Activated CD8-positive, alpha-beta memory T cell treated with anti-CD3 and anti-CD28 coated beads, Interleukin-2, amount 10 ng/mL, durations not matched to agents 7 days and 5 days (primary cell): ENCODE results near the gene PNPLA2. TPM values are rescaled to one million over a fixed set of nuclear protein-coding genes. Genes with fewer than 3 reads are reported as not detected.

Source experiments
- ATAC-seq: fragments of 150-1000 bp; cut with Tn5 transposase; one replicate; pipeline ENCODE4 v1.10.0; 2021; ENCODE audit warnings: moderate library complexity
- CTCF ChIA-PET: fragments of 350-600 bp; sonication (Branson Sonifier 250); formaldehyde crosslinking; loops from one replicate; lab custom pipeline; 2021; ENCODE audit warnings: antibody characterized with exemption; lab: Charles Lee
- DNase-seq: peaks from one replicate; pipeline ENCODE4 v3.0.0-alpha.2; 2020
- H3K27ac Mint-ChIP-seq: one replicate; pipeline ENCODE4 v1.8.0; 2021; ENCODE audit warnings: mild to moderate bottlenecking, mixed read lengths
- H3K27me3 Mint-ChIP-seq: one replicate; pipeline ENCODE4 v1.8.0; 2021; ENCODE audit warnings: mixed read lengths
- H3K36me3 Mint-ChIP-seq: one replicate; pipeline ENCODE4 v1.8.0; 2021; ENCODE audit warnings: mild to moderate bottlenecking, mixed read lengths
- H3K4me1 Mint-ChIP-seq: one replicate; pipeline ENCODE4 v1.8.0; 2021; ENCODE audit warnings: mixed read lengths
- H3K4me3 Mint-ChIP-seq: one replicate; pipeline ENCODE4 v1.8.0; 2021; ENCODE audit warnings: mild to moderate bottlenecking, moderate library complexity, mixed read lengths
- H3K9me3 Mint-ChIP-seq: one replicate; pipeline ENCODE4 v1.8.0; 2022; ENCODE audit warnings: low read depth, mixed read lengths
- total RNA-seq, 2 experiments: library from RNA; stranded (reverse); gene quantifications; one replicate each; pipeline ENCODE4 v1.2.3, GENCODE V29; 2021

PNPLA2 gene
- total RNA-seq, 2 experiments from 2014 or later = 64.7 to 70.0 TPM

DNA sequence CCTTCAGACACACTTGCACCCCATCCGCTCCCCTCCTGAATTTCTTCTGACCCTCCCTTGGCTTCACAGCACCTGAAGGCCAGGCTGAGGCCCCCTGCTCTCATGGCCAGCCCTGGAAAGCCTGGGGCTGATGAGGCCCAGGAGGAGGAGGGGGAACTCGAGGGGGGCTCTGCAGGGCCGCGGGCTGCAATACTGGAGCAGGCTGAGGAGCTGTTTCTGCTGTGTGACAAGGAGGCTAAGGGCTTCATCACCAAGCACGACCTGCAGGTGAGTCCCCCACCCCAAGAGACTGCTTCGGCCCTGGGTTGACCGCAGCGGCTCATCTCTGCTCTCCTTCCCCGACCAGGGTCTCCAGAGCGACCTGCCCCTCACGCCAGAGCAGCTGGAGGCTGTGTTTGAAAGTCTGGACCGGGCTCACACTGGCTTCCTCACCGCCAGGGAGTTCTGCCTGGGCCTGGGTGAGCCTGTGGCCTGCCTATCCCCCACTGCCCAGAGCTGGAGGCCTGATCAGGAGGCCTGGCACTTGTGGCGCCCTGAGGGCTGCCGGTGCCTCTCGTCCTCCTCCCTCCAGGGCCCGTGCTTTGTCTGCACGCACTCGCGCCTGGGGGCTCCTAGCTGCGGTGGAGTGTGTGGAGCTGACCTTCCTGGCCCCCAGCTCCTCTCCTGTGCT is 9.9 kb downstream of the PNPLA2 start:
- Mint-ChIP-seq H3K36me3 (no peaks in the 10 kb centered on the region), H3K27me3 (peaks cover 42% of the 10 kb centered on the region), H3K9me3 (no peaks in the 10 kb centered on the region), H3K27ac (no peak overlapping the region), H3K4me3 (no peak overlapping the region), H3K4me1 (peaks cover 32% of the 10 kb centered on the region)
- CTCF ChIA-PET = interaction anchor here (0.5 to 1.9 kb wide), 3 partner anchors 10 to 157 kb away, joined by 3 to 5 read pairs (median 3); partner anchors contain the start of genes PNPLA2 and RPLP2
- DNase-seq (no peak), ATAC-seq (no peak)

DNA sequence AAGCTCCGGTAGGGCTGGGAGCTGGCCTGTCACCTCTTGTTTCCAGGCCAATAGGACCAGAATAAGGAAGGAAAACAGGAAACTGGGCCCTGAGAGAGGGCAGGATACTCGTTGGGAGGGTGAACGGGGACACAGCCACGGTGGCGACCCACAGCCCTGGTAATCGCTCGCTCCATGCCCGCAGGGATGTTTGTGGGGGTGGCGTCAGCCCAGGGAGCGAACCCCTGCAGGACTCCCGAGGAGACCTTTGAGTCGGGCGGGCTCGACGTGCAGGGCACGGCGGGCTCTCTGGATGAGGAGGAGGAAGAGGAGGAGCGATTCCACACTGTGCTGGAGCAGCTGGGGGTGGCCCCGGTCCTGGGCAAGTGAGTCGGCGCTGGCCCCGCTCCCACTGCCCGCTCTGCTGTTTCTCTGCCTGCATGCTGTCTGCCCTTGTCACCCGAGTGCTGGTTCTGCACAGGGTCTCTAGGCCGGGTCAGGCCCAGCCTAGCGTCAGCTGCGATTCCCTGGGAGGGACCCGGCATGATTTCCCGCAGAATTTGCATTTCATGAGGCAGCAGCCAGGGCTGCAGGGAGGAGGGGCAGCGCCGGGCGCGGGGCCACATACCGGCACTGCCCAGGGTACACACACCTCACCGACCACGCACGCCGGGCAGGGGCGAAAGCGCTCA is 10.6 kb downstream of the PNPLA2 start:
- H3K27me3 Mint-ChIP-seq = peaks cover 42% of the 10 kb centered on the region
- CTCF ChIA-PET = interaction anchor here (0.5 to 1.9 kb wide), 4 partner anchors 9 to 157 kb away, joined by 3 to 5 read pairs (median 3); partner anchors contain the start of genes PNPLA2 and RPLP2
- no peaks in the 10 kb centered on the region for H3K9me3 Mint-ChIP-seq
- ATAC-seq = no peak
- no peak overlapping the region for H3K27ac Mint-ChIP-seq
- peaks cover 39% of the 10 kb centered on the region for H3K4me1 Mint-ChIP-seq
- DNase-seq = no peak
- H3K36me3 Mint-ChIP-seq = no peaks in the 10 kb centered on the region
- H3K4me3 Mint-ChIP-seq = no peak overlapping the region

DNA sequence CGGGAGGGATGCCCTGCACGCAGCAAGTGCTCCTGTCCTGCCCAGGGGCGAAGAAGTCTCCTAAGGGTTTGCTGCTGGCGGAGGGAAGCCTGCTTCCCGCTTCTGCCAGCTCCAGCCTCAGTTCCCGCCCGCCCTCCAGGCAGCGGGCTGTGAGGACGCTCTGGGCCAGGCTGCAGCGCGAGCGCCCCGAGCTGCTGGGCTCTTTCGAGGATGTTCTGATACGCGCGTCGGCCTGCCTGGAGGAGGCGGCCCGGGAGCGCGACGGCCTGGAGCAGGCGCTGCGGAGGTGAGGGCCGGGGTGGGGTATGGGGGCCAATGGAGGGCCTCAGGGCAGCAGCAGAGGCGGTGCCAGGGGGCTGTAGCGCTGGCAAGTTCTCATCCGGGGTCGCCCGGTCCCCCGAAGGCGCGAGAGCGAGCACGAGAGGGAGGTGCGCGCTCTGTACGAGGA is 11.2 kb downstream of the PNPLA2 start:
- CTCF ChIA-PET = interaction anchor here (0.9 to 2.3 kb wide), 4 partner anchors 9 to 21 kb away, joined by 3 to 6 read pairs (median 5); no protein-coding TSS in a partner anchor
- peaks cover 39% of the 10 kb centered on the region for H3K4me1 Mint-ChIP-seq

DNA sequence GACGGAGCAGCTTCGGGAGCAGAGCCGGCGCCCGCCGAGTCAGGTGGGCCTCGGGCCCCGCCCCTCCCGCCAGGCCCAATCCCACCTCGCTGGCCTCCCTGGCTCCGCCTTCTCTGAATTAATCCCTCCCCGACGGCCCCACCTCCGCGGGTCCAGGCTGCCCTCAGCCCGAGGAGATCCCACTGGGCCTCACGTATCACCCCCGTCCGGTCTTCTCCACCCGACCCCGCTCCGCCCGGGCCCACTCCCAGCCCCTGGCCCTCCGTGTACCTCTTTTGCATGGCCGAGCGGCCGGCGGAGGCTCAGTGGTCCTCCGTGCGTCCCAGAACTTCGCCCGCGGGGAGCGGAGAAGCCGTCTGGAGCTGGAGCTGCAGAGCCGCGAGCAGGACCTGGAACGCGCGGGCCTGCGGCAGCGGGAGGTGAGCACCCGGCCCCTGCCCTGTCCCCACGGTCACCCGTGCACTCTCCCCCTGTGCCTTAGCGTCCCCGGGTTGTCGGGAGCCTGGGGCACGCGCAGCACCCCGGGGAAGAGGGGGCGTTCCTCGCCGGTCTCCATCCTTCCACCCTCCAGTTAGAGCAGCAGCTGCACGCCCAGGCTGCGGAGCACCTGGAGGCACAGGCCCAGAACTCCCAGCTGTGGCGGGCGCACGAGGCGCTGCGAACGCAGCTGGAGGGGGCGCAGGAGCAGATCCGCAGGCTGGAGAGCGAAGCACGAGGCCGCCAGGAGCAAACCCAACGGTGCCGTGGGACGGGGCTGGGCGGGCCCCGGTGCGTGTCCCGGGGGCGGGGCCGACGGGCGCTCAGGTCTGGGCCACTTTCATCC is 11.8 kb downstream of the PNPLA2 start:
- Mint-ChIP-seq H3K27me3 (peaks cover 42% of the 10 kb centered on the region), H3K9me3 (no peaks in the 10 kb centered on the region), H3K36me3 (no peaks in the 10 kb centered on the region), H3K4me3 (peak overlapping the region; percentile 13), H3K27ac (no peak overlapping the region), H3K4me1 (peaks cover 39% of the 10 kb centered on the region)
- peak; percentile 82 for DNase-seq
- peak; percentile 62 for ATAC-seq
- CTCF ChIA-PET = interaction anchor here (0.5 to 2.3 kb wide), 5 partner anchors 10 to 476 kb away, joined by 3 to 6 read pairs (median 4); no protein-coding TSS in a partner anchor

More for the DNA sequence above, 11.2 kb downstream of the PNPLA2 start:
- peak overlapping the region; percentile 13 for H3K4me3 Mint-ChIP-seq
- H3K27ac Mint-ChIP-seq = no peak overlapping the region
- no peaks in the 10 kb centered on the region for H3K36me3 Mint-ChIP-seq
- H3K27me3 Mint-ChIP-seq = peaks cover 42% of the 10 kb centered on the region
- no peaks in the 10 kb centered on the region for H3K9me3 Mint-ChIP-seq
- peak; percentile 4 for ATAC-seq
- no peak for DNase-seq

DNA sequence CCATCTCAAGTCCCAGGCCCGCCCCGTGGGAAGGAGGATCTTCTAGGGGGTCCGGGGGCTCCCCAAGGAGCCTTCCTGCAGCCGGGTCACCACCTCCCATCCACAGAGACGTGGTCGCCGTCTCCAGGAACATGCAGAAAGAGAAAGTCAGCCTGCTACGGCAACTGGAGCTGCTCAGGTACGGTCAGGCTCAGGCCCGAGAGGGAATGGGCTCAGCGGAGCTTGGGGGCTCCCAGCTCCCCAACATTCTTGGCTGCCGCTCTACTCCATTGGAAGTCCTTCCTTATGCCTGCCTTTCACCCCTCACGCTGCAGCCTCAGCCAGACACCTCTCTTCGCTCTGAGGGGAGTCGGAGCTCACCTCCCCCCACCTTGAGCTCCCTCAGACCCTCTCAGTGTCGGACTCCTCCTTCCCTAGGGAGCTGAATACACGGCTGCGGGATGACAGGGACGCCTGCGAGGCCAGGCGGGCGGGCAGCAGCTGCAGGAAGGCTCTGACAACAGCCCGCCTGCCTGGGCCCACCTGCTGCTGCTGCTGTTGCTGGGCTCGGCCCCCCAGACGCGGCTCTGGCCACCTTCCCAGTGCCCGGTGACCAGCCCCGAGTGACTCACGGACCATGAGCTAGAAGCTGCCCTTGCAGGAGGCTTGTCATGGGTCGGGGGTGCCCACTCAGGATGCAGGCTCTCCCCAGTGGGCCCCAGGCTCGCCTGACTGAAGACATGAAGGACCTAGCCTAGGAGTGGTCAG is 12.6 kb downstream of the PNPLA2 start:
- no peak overlapping the region for H3K27ac Mint-ChIP-seq
- H3K4me1 Mint-ChIP-seq = peaks cover 38% of the 10 kb centered on the region
- no peaks in the 10 kb centered on the region for H3K36me3 Mint-ChIP-seq
- no peak overlapping the region for H3K4me3 Mint-ChIP-seq
- DNase-seq (no peak), ATAC-seq (no peak)
- peaks cover 42% of the 10 kb centered on the region for H3K27me3 Mint-ChIP-seq
- H3K9me3 Mint-ChIP-seq = no peaks in the 10 kb centered on the region
- CTCF ChIA-PET = interaction anchor here (0.5 to 2.3 kb wide), 5 partner anchors 12 to 477 kb away, joined by 3 to 6 read pairs (median 4); partner anchors contain the start of gene PIDD1

DNA sequence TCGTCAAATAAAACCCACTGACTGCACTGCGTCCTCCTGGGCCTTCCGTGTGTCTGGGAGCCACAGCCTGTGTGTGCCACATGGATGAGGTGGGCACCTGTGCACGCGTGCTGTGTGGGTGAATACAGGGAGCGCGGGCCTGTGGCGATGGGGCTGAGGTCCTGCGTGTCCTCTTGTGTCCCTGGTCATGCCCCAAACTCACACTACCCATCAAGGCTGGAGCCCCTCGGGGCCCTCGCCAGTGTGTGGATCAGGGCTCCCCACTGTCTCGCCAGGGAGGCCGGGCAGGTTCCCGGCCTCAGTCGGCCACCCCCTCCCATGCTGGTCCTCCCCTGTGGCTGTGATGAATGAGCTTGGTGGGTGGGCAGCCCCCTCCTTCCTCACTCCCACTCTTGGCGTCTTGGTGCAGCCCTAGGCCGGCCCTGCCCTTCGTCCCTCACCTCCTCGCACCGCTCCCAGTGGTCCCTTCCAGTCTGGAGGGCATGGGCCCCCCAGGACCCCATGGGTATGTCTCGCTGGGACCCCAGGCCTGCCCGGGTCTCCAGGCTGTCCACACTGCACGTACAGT is 13.3 kb downstream of the PNPLA2 start:
- peaks cover 34% of the 10 kb centered on the region for H3K4me1 Mint-ChIP-seq
- H3K9me3 Mint-ChIP-seq = no peaks in the 10 kb centered on the region
- H3K27ac Mint-ChIP-seq = no peak overlapping the region
- H3K4me3 Mint-ChIP-seq = peak overlapping the region; percentile 22
- H3K27me3 Mint-ChIP-seq = peaks cover 42% of the 10 kb centered on the region
- ATAC-seq = no peak
- no peaks in the 10 kb centered on the region for H3K36me3 Mint-ChIP-seq
- DNase-seq = no peak
- CTCF ChIA-PET = interaction anchor here (1.0 to 3.4 kb wide), 5 partner anchors 10 to 28 kb away, joined by 3 to 13 read pairs (median 6); partner anchors contain the start of genes PIDD1, POLR2L and TSPAN4

DNA sequence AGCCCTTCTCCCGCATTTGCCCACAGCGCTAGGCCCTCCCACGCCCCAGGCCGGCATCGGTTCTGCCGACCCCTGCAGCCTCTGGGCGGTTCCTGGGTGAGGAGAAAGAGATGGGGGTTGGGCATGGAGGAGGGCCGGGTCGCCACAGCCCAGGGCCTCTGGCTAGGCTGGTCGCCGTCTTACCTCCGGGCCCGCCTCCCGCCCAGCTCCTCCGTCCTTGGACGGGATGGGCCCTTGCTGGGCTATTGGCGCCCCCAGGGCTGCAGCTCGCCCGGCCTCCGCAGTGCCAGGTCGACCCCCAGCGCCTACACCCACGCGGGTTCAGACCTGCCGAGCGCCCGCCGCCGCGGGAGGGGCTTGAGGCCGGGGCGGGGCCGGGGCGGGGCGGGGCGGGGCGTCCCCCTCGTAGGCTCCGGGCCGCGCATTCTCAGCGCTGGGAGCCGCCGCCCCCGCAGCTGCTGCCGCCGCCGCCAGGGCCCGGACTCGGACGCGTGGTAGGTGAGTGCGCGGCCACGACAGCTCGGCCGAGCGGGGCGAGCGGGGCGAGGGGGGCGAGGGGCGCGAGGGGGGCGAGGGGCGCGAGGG is 13.9 kb downstream of the PNPLA2 start, which contains the start of gene CD151:
Gene CD151, plus strand, starts transcription at position 424 of the 585 bp plus-strand sequence. CDS start 3,118 bp downstream, outside the sequence.
- Mint-ChIP-seq H3K27me3 (peaks cover 41% of the 10 kb centered on the region), H3K27ac (no peak within 1 kb of the TSS), H3K36me3 (no peaks in the 10 kb centered on the region), H3K9me3 (no peaks in the 10 kb centered on the region), H3K4me1 (peaks cover 31% of the 10 kb centered on the region), H3K4me3 (peak within 1 kb of the TSS; percentile 48)
- ATAC-seq (peak; percentile 63), DNase-seq (peak; percentile 51)
- CTCF ChIA-PET = interaction anchor here (1.0 to 3.4 kb wide), 4 partner anchors 10 to 28 kb away, joined by 3 to 13 read pairs (median 8); partner anchors contain the start of genes PIDD1, POLR2L and TSPAN4

DNA sequence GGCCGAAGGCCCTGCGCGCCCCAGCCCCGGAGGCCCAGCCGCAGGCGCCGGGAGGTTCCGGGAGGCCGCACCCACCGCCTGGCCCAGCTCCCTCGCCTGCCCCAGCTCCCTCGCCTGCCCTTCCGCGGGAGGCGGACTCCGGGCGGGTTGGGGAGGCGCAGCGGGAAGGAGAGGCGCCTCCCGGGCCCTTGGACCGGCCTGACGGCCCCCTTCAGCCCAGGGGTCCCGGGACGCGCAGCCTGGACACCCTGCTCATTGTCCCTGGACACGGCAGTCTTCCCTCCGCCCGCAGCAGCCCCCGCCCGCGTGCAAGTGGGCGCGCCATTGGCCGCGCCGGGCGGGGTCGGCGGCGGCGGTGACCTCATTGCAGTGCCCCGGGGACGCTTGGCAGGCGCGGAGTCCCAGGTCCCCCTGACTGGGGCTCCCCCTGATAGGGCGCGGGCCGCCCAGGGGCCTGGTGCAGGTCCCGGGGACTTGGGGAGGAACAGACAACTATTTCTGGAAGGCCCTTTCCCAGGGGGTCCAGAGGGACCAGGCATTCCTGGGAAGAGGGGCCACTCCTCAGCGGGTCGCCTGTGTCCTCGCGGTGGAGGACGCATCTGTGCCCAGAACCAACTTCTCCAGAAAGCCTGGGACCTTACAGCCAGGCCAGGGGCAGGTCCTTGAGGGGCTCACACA is 14.5 kb downstream of the PNPLA2 start:
- peak overlapping the region; percentile 48 for H3K4me3 Mint-ChIP-seq
- DNase-seq (peak; percentile 59), ATAC-seq (peak; percentile 24)
- peaks cover 25% of the 10 kb centered on the region for H3K4me1 Mint-ChIP-seq
- H3K27me3 Mint-ChIP-seq = peaks cover 36% of the 10 kb centered on the region
- H3K9me3 Mint-ChIP-seq = no peaks in the 10 kb centered on the region
- H3K27ac Mint-ChIP-seq = no peak overlapping the region
- no peaks in the 10 kb centered on the region for H3K36me3 Mint-ChIP-seq
- CTCF ChIA-PET = interaction anchor here (1.0 to 3.4 kb wide), 4 partner anchors 9 to 24 kb away, joined by 3 to 13 read pairs (median 8); partner anchors contain the start of genes POLR2L and TSPAN4

DNA sequence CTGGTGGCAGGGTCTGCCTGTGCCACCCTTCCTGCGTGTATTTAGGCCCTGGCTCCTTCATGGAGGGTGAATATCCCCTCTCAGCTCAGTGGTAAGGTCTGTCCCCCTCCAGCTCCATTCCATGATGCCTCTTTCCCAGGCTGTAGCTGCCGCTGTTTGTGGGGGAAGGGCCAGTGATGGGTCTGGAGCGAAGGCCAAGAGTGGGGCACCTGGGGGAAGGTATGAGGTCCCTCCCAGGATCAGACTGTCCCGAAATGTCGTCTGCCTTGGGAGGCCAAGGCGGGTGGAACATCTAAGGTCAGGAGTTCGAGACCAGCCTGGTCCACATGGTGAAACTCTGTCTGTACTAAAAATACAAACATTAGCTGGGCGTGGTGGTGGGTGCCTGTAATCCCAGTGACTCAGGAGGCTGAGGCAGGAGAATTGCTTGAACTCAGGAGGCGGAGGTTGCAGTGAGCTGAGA is 15.2 kb downstream of the PNPLA2 start:
- CTCF ChIA-PET = interaction anchor here (1.1 to 3.4 kb wide), 2 partner anchors 9 to 14 kb away, joined by 3 to 13 read pairs; no protein-coding TSS in a partner anchor

DNA sequence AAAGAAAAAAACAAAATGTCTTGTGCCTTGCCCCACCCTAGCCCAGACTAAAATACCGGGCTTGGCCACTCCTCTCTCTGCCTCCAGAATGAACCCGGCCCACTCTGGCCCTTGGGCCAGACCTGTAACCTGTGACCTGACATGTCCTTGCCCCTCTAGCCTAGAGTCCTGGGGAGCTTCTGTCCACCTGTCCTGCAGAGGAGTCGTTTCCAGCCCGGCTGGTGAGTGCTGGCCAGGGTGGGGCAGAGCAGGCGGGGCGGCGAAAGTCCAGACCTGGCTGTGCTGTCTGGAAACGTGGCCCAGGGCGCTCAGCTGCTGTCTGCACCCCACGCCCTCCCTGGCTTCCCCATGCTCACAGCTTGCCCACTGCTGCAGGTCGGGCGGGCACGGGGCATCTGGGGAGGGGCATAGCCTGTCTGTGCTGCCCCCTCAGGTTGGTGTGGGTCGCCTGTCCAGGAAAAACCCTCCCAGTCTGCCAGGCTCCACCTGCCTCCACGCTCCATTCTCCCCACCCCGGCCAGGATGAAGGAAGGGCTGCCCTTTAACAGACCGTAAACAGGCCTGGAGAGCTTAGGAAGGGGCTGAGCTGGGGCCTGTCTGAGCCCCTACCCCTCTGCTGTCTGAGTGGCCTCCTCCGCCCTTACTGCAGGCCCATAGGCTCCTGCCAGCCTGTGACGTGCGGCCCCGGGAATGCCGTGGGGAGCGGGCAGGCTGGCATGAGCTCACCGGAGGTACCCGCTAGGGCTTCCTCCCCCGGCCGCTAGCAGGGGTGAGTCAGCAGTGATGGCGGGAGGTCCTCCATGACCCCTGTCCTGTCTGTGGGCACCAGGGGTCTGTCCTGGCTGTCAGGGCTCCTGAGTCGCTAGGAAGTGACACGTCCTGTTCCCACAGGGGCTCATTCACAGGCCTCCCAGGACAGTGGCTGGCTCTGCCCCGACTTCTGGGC is 15.9 kb downstream of the PNPLA2 start:
- Mint-ChIP-seq H3K4me1 (peaks cover 21% of the 10 kb centered on the region), H3K4me3 (peak overlapping the region; percentile 48), H3K27ac (no peak overlapping the region), H3K36me3 (no peaks in the 10 kb centered on the region), H3K9me3 (no peaks in the 10 kb centered on the region), H3K27me3 (peaks cover 23% of the 10 kb centered on the region)
- no peak for ATAC-seq
- DNase-seq = no peak
- CTCF ChIA-PET = interaction anchor here (1.1 to 3.4 kb wide), 3 partner anchors 9 to 13 kb away, joined by 3 to 13 read pairs (median 3); no protein-coding TSS in a partner anchor

More for the DNA sequence above, 15.2 kb downstream of the PNPLA2 start:
- Mint-ChIP-seq H3K27ac (no peak overlapping the region), H3K27me3 (peaks cover 31% of the 10 kb centered on the region), H3K36me3 (no peaks in the 10 kb centered on the region), H3K4me1 (peaks cover 25% of the 10 kb centered on the region), H3K9me3 (no peaks in the 10 kb centered on the region), H3K4me3 (peak overlapping the region; percentile 48)
- DNase-seq = no peak
- no peak for ATAC-seq
